GM23338 (cell line): ENCODE measurements around the gene FN1.

Experiments
- CREB1 ChIP-seq: fragments of 250-450 bp; sonication (Bioruptor Pico); IDR thresholded peaks from 2 replicates; pipeline ENCODE4 v1.5.0; 2020; ENCODE audit warnings: low read depth, mild to moderate bottlenecking, moderate library complexity
- EZH2 ChIP-seq: fragments of 200-600 bp; sonication (generic); IDR thresholded peaks from one replicate; pipeline ENCODE4 v1.8.0; 2017; ENCODE audit warnings: antibody characterized with exemption, mild to moderate bottlenecking, low read depth; ENCODE audit not compliant: unreplicated experiment
- EZH2phosphoT487 ChIP-seq: fragments of 200-600 bp; sonication (generic); IDR thresholded peaks from one replicate; pipeline ENCODE4 v1.8.1; 2018; ENCODE audit warnings: antibody characterized with exemption; ENCODE audit not compliant: unreplicated experiment
- POLR2AphosphoS5 ChIP-seq: IDR thresholded peaks from 2 replicates; pipeline ENCODE4 v1.6.1; 2016; ENCODE audit warnings: antibody characterized with exemption, low read depth
- STAT1 ChIP-seq: IDR thresholded peaks from one replicate; pipeline ENCODE4 v1.6.1; 2016; ENCODE audit warnings: antibody characterized with exemption; ENCODE audit not compliant: unreplicated experiment
- ZNF114 ChIP-seq: fragments of 250-450 bp; sonication (Bioruptor Pico); IDR thresholded peaks from 2 replicates; pipeline ENCODE4 v1.5.0; 2020; ENCODE audit warnings: mild to moderate bottlenecking, moderate library complexity
- TF ChIP-seq, protein P1 (sequence below), 2 experiments: fragments of 200-600 bp in 1 of 2; sonication (generic) in 1 of 2; conservative IDR thresholded peaks; 2 replicates each; pipeline versions ENCODE4 v1.5.1 to v1.6.1; 2016 to 2017; ENCODE audit warnings: antibody characterized with exemption in 2 of 2, low read depth in 2 of 2, mild to moderate bottlenecking in 2 of 2, moderate library complexity in 1 of 2
- TF ChIP-seq, protein P2 (sequence below): IDR thresholded peaks from one replicate; pipeline ENCODE4 v1.6.1; 2018; ENCODE audit warnings: antibody characterized with exemption; ENCODE audit not compliant: unreplicated experiment

- TF ChIP-seq, protein P1, sequence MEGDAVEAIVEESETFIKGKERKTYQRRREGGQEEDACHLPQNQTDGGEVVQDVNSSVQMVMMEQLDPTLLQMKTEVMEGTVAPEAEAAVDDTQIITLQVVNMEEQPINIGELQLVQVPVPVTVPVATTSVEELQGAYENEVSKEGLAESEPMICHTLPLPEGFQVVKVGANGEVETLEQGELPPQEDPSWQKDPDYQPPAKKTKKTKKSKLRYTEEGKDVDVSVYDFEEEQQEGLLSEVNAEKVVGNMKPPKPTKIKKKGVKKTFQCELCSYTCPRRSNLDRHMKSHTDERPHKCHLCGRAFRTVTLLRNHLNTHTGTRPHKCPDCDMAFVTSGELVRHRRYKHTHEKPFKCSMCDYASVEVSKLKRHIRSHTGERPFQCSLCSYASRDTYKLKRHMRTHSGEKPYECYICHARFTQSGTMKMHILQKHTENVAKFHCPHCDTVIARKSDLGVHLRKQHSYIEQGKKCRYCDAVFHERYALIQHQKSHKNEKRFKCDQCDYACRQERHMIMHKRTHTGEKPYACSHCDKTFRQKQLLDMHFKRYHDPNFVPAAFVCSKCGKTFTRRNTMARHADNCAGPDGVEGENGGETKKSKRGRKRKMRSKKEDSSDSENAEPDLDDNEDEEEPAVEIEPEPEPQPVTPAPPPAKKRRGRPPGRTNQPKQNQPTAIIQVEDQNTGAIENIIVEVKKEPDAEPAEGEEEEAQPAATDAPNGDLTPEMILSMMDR (conservative IDR thresholded peaks at IDR 0.05; ENCODE audit: low read depth in 2 of 2): no peak
- TF ChIP-seq, protein P2, sequence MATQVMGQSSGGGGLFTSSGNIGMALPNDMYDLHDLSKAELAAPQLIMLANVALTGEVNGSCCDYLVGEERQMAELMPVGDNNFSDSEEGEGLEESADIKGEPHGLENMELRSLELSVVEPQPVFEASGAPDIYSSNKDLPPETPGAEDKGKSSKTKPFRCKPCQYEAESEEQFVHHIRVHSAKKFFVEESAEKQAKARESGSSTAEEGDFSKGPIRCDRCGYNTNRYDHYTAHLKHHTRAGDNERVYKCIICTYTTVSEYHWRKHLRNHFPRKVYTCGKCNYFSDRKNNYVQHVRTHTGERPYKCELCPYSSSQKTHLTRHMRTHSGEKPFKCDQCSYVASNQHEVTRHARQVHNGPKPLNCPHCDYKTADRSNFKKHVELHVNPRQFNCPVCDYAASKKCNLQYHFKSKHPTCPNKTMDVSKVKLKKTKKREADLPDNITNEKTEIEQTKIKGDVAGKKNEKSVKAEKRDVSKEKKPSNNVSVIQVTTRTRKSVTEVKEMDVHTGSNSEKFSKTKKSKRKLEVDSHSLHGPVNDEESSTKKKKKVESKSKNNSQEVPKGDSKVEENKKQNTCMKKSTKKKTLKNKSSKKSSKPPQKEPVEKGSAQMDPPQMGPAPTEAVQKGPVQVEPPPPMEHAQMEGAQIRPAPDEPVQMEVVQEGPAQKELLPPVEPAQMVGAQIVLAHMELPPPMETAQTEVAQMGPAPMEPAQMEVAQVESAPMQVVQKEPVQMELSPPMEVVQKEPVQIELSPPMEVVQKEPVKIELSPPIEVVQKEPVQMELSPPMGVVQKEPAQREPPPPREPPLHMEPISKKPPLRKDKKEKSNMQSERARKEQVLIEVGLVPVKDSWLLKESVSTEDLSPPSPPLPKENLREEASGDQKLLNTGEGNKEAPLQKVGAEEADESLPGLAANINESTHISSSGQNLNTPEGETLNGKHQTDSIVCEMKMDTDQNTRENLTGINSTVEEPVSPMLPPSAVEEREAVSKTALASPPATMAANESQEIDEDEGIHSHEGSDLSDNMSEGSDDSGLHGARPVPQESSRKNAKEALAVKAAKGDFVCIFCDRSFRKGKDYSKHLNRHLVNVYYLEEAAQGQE: no peak
- TF ChIP-seq EZH2phosphoT487: no peak
- no peak for TF ChIP-seq EZH2
- TF ChIP-seq POLR2AphosphoS5: no peak
- no peak for TF ChIP-seq CREB1 (CRISPR knock-in tag)
- no peak for TF ChIP-seq STAT1
- no peak for TF ChIP-seq ZNF114 (CRISPR knock-in tag)
Observed at GRCh38 chr2:215485032-215485431, 49.2 kb upstream of the FN1 start.
